H9 (cell line): ENCODE data around the gene CAPN3. TPM values are rescaled to one million over a fixed set of nuclear protein-coding genes. Genes with fewer than 3 reads are reported as not detected.

Source experiments
- DNase-seq: peaks from one replicate; pipeline ENCODE4 v3.0.0-alpha.2; 2017
- H2AFZ ChIP-seq: one replicate; pipeline ENCODE4 v1.6.1; 2013; ENCODE audit warnings: mild to moderate bottlenecking, low read length, control low read depth, moderate library complexity
- H2AK5ac ChIP-seq: 2 replicates; pipeline ENCODE4 v1.6.1; 2013; ENCODE audit warnings: low read length, control low read depth, mixed read lengths; ENCODE audit not compliant: insufficient read length
- H2BK120ac ChIP-seq: one replicate; pipeline ENCODE4 v1.6.1; 2013; ENCODE audit warnings: low read depth, mild to moderate bottlenecking, low read length, control low read depth, inconsistent platforms; ENCODE audit not compliant: poor library complexity, severe bottlenecking
- H2BK12ac ChIP-seq: 2 replicates; pipeline ENCODE4 v1.6.1; 2013; ENCODE audit warnings: low read length, control low read depth, mixed read lengths, low read depth; ENCODE audit not compliant: insufficient read length
- H2BK15ac ChIP-seq: 2 replicates; pipeline ENCODE4 v1.6.1; 2013; ENCODE audit warnings: low read depth, low read length, control low read depth
- H2BK20ac ChIP-seq: one replicate; pipeline ENCODE4 v1.6.1; 2013; ENCODE audit warnings: low read depth, mild to moderate bottlenecking, low read length, control low read depth, inconsistent platforms; ENCODE audit not compliant: poor library complexity, severe bottlenecking
- H2BK5ac ChIP-seq: 2 replicates; pipeline ENCODE4 v1.6.1; 2013; ENCODE audit warnings: low read length, control low read depth, mixed read lengths; ENCODE audit not compliant: insufficient read length
- H3K14ac ChIP-seq: 2 replicates; pipeline ENCODE4 v1.6.1; 2013; ENCODE audit warnings: low read length, control low read depth; ENCODE audit not compliant: insufficient read depth
- H3K18ac ChIP-seq: 2 replicates; pipeline ENCODE4 v1.6.1; 2013; ENCODE audit warnings: low read depth, mild to moderate bottlenecking, mixed read lengths, low read length, control low read depth; ENCODE audit not compliant: insufficient read length
- H3K23ac ChIP-seq: 2 replicates; pipeline ENCODE4 v1.6.1; 2013; ENCODE audit warnings: low read length, control low read depth, mixed read lengths, low read depth; ENCODE audit not compliant: insufficient read length
- H3K23me2 ChIP-seq: 2 replicates; pipeline ENCODE4 v1.6.1; 2013; ENCODE audit warnings: low read depth, mild to moderate bottlenecking, mixed read lengths, low read length, control low read depth; ENCODE audit not compliant: insufficient read length, poor library complexity, severe bottlenecking
- H3K27ac ChIP-seq: 2 replicates; pipeline ENCODE4 v1.5.1; 2013; ENCODE audit warnings: low read length, control low read depth, mixed read lengths, low read depth; ENCODE audit not compliant: insufficient read length
- H3K27me3 ChIP-seq: 2 replicates; pipeline ENCODE4 v1.6.1; 2013; ENCODE audit warnings: low read length, control low read depth, inconsistent platforms; ENCODE audit not compliant: insufficient read depth
- H3K4ac ChIP-seq: 2 replicates; pipeline ENCODE4 v1.6.1; 2013; ENCODE audit warnings: low read depth, mild to moderate bottlenecking, control low read depth, inconsistent platforms, low read length, moderate library complexity
- H3K4me1 ChIP-seq: 2 replicates; pipeline ENCODE4 v1.6.1; 2013; ENCODE audit warnings: low read length, control low read depth, inconsistent platforms; ENCODE audit not compliant: insufficient read depth
- H3K4me2 ChIP-seq: 2 replicates; pipeline ENCODE4 v1.6.1; 2013; ENCODE audit warnings: low read length, control low read depth, mixed read lengths; ENCODE audit not compliant: insufficient read length, insufficient read depth
- H3K56ac ChIP-seq: 2 replicates; pipeline ENCODE4 v1.6.1; 2013; ENCODE audit warnings: low read depth, mild to moderate bottlenecking, mixed read lengths, low read length, control low read depth; ENCODE audit not compliant: insufficient read length
- H3K79me1 ChIP-seq: 2 replicates; pipeline ENCODE4 v1.6.1; 2013; ENCODE audit warnings: low read depth, mild to moderate bottlenecking, moderate library complexity, low read length, control low read depth, inconsistent platforms; ENCODE audit not compliant: insufficient read depth, poor library complexity, severe bottlenecking
- H3K79me2 ChIP-seq: 2 replicates; pipeline ENCODE4 v1.6.1; 2013; ENCODE audit warnings: low read length, control low read depth, inconsistent platforms; ENCODE audit not compliant: insufficient read depth
- H3K9ac ChIP-seq: 2 replicates; pipeline ENCODE4 v1.6.1; 2013; ENCODE audit warnings: low read length, control low read depth, mixed read lengths; ENCODE audit not compliant: insufficient read length; ENCODE audit errors: extremely low read depth
- H3K9me3 ChIP-seq: one replicate; pipeline ENCODE4 v1.6.1; 2013; ENCODE audit warnings: low read depth, low read length, inconsistent platforms; ENCODE audit not compliant: control insufficient read depth
- H3T11ph ChIP-seq: one replicate; pipeline ENCODE4 v1.6.1; 2013; ENCODE audit warnings: mild to moderate bottlenecking, low read length, control low read depth, inconsistent platforms
- H4K20me1 ChIP-seq: one replicate; pipeline ENCODE4 v1.6.1; 2013; ENCODE audit not compliant: control insufficient read depth, insufficient read length, insufficient read depth
- H4K5ac ChIP-seq: 2 replicates; pipeline ENCODE4 v1.6.1; 2013; ENCODE audit warnings: low read depth, mild to moderate bottlenecking, mixed read lengths, low read length, control low read depth; ENCODE audit not compliant: insufficient read length
- H4K8ac ChIP-seq: replicated peaks from 2 replicates; pipeline ENCODE4 v1.6.1; 2013; ENCODE audit warnings: low read length, control low read depth, mixed read lengths, low read depth; ENCODE audit not compliant: insufficient read length
- H4K91ac ChIP-seq: 2 replicates; pipeline ENCODE4 v1.6.1; 2013; ENCODE audit warnings: low read depth, mild to moderate bottlenecking, moderate library complexity, mixed read lengths, low read length, control low read depth; ENCODE audit not compliant: insufficient read length
- H3K27ac Mint-ChIP-seq, 3 experiments: 2 replicates in 2 of 3; 3 replicates in 1 of 3; pipeline ENCODE4 v1.8.0; 2020 to 2021; ENCODE audit warnings: mixed read lengths in 3 of 3, mild to moderate bottlenecking in 1 of 3, moderate library complexity in 1 of 3
- H3K27me3 Mint-ChIP-seq: 2 replicates; pipeline ENCODE4 v1.8.0; 2021; ENCODE audit warnings: low read depth, mild to moderate bottlenecking, moderate library complexity, mixed read lengths
- H3K36me3 Mint-ChIP-seq, 3 experiments: 2 replicates in 2 of 3; 3 replicates in 1 of 3; pipeline ENCODE4 v1.8.0; 2020 to 2021; ENCODE audit warnings: low read depth in 3 of 3, mixed read lengths in 3 of 3; ENCODE audit not compliant: insufficient read depth in 1 of 3
- H3K4me1 Mint-ChIP-seq, 2 experiments: 2 replicates each; pipeline ENCODE4 v1.8.0; 2020; ENCODE audit warnings: mixed read lengths in 2 of 2
- H3K4me3 Mint-ChIP-seq, 2 experiments: 2 replicates in 1 of 2; 3 replicates in 1 of 2; pipeline ENCODE4 v1.8.0; 2020 to 2021; ENCODE audit warnings: mild to moderate bottlenecking in 2 of 2, mixed read lengths in 2 of 2, moderate library complexity in 1 of 2
- H3K9me3 Mint-ChIP-seq, 2 experiments: 2 replicates in 1 of 2; 3 replicates in 1 of 2; pipeline ENCODE4 v1.8.0; 2020; ENCODE audit warnings: mild to moderate bottlenecking in 2 of 2, mixed read lengths in 2 of 2, moderate library complexity in 1 of 2
- WGBS: extraction: QIAGEN DNeasy Blood & Tissue Kit; methylation state at CpG from one replicate; pipeline ENCODE4 v1.1.7; 2013; ENCODE audit warnings: missing lambda C conversion rate, low lambda C conversion rate, mixed read lengths; ENCODE audit not compliant: insufficient read length; ENCODE audit errors: extremely low coverage; 5-methylcytosine and 5-hydroxymethylcytosine counted together
- total RNA-seq: library from RNA; stranded (reverse); gene quantifications from 2 replicates; pipeline ENCODE4 v1.2.1, GENCODE V29; 2021
- TF ChIP-seq, protein P1 (sequence below): fragments of 200-600 bp; sonication (generic); conservative IDR thresholded peaks from 3 replicates; pipeline ENCODE4 v1.8.0; 2021; ENCODE audit warnings: antibody characterized with exemption, mild to moderate bottlenecking

The CAPN3 gene
- total RNA-seq, 1 experiment from 2014 or later = 0.31 TPM

DNA sequence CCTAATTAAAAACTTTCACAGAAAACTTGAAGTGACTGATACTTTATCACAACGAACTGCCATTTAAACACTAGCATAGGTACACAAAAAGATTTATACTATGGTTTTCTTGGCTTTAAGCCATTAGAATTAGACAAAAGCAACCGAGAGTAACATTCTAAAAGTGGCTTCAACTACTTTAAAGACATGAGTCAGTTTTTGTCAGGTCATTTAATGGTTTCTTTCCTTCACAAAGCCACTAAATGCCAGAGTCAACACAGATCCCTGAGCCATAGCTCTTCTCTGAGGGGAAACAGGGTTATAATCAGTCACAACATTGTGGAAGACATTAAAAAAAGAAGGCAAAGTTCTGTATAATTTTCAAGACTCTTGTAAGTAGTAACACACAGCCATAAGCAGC is 54.6 kb downstream of the CAPN3 start:
- H3K27ac Mint-ChIP-seq = no peak overlapping the region
- TF ChIP-seq, protein P1, sequence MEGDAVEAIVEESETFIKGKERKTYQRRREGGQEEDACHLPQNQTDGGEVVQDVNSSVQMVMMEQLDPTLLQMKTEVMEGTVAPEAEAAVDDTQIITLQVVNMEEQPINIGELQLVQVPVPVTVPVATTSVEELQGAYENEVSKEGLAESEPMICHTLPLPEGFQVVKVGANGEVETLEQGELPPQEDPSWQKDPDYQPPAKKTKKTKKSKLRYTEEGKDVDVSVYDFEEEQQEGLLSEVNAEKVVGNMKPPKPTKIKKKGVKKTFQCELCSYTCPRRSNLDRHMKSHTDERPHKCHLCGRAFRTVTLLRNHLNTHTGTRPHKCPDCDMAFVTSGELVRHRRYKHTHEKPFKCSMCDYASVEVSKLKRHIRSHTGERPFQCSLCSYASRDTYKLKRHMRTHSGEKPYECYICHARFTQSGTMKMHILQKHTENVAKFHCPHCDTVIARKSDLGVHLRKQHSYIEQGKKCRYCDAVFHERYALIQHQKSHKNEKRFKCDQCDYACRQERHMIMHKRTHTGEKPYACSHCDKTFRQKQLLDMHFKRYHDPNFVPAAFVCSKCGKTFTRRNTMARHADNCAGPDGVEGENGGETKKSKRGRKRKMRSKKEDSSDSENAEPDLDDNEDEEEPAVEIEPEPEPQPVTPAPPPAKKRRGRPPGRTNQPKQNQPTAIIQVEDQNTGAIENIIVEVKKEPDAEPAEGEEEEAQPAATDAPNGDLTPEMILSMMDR = no peak
- H3K27me3 Mint-ChIP-seq = no peaks in the 10 kb centered on the region
- H2BK5ac ChIP-seq = no peak overlapping the region
- no peak overlapping the region for H3K23ac ChIP-seq
- no peak overlapping the region for H4K91ac ChIP-seq
- no peak overlapping the region for H3K4me3 Mint-ChIP-seq
- no peak overlapping the region for H3K9ac ChIP-seq
- WGBS = no CpG with 5 or more reads among the region's 2 CpGs
- H2AFZ ChIP-seq = no peak overlapping the region
- H3K4ac ChIP-seq = no peak overlapping the region
- H3K79me1 ChIP-seq = no peaks in the 10 kb centered on the region
- H3K56ac ChIP-seq = no peak overlapping the region
- no peak overlapping the region for H2BK120ac ChIP-seq
- no peaks in the 10 kb centered on the region for H3K79me2 ChIP-seq
- no peak overlapping the region for H3K4me2 ChIP-seq
- H4K20me1 ChIP-seq = no peaks in the 10 kb centered on the region
- no peaks in the 10 kb centered on the region for H3K4me1 ChIP-seq
- H2BK15ac ChIP-seq = no peak overlapping the region
- no peak overlapping the region for H4K5ac ChIP-seq
- no peak overlapping the region for H2BK20ac ChIP-seq
- no peak overlapping the region for H2BK12ac ChIP-seq
- H3K27me3 ChIP-seq = no peaks in the 10 kb centered on the region
- H3K23me2 ChIP-seq = no peaks in the 10 kb centered on the region
- H3K18ac ChIP-seq = no peak overlapping the region
- no peak for DNase-seq
- no peaks in the 10 kb centered on the region for H3K9me3 Mint-ChIP-seq
- no peak overlapping the region for H3K14ac ChIP-seq
- H2AK5ac ChIP-seq = no peak overlapping the region
- H3K4me1 Mint-ChIP-seq = no peaks in the 10 kb centered on the region
- no peak overlapping the region for H4K8ac ChIP-seq
- no peaks in the 10 kb centered on the region for H3K9me3 ChIP-seq
- no peak overlapping the region for H3T11ph ChIP-seq
- H3K27ac ChIP-seq = no peak overlapping the region
- peaks cover 6 to 36% (median 14%) of the 10 kb centered on the region in 3 experiments; a peak in 6 of 7 replicates for H3K36me3 Mint-ChIP-seq
